AG09309 (cell line): ENCODE data around the gene DCAF5.

Experiments used
- DNase-seq: peaks from one replicate; pipeline ENCODE4 v3.0.0-alpha.2; 2010; ENCODE audit warnings: low read depth
- H3K4me3 ChIP-seq: 2 replicates; pipeline ENCODE4 v1.5.1; 2011; ENCODE audit warnings: mild to moderate bottlenecking, low read depth, low read length, moderate library complexity; ENCODE audit not compliant: control insufficient read depth
- CTCF ChIP-seq: IDR thresholded peaks from 2 replicates; pipeline ENCODE4 v1.5.1; 2011; ENCODE audit warnings: mild to moderate bottlenecking, low read depth, low read length, inconsistent platforms; ENCODE audit not compliant: insufficient read depth, control insufficient read depth; ENCODE audit errors: missing control alignments

DCAF5 gene

GRCh38 chr14:69133206-69134125 lies 19.5 kb downstream of the DCAF5 start:
- peak overlapping the region; percentile 9; the same call in 1 of the 2 replicates for H3K4me3 ChIP-seq
- TF ChIP-seq CTCF, result no peak
- DNase-seq, result peak; percentile 70

GRCh38 chr14:69132513-69133181 lies 20.3 kb downstream of the DCAF5 start:
- no peak for DNase-seq
- H3K4me3 ChIP-seq, result no peak overlapping the region
- no peak for TF ChIP-seq CTCF

DNA sequence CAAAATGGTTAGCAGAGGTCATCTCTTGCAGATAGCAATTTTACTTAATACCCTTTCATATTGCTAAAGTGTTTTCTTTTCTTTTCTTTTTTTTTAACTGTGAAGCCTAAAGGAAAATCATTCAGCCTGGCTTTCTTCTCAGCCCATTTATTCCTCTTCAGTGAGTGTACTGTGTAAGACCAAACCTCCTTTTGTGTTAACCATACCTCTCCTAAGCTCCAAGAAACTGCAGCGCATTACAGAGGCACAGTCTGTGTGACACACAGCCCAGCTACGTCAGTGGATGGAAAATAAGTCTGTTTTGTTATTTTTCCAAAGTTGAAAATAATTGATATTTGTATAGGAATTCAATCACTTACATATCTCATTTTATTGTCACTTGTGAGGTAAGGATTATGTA lies 21.7 kb downstream of the DCAF5 start:
- DNase-seq, result no peak
- H3K4me3 ChIP-seq, result no peak overlapping the region
- no peak for TF ChIP-seq CTCF

GRCh38 chr14:69129264-69129880 lies 23.5 kb downstream of the DCAF5 start:
- peak; percentile 73 for DNase-seq
- H3K4me3 ChIP-seq, result no peak overlapping the region
- peak; percentile 95 for TF ChIP-seq CTCF

DNA sequence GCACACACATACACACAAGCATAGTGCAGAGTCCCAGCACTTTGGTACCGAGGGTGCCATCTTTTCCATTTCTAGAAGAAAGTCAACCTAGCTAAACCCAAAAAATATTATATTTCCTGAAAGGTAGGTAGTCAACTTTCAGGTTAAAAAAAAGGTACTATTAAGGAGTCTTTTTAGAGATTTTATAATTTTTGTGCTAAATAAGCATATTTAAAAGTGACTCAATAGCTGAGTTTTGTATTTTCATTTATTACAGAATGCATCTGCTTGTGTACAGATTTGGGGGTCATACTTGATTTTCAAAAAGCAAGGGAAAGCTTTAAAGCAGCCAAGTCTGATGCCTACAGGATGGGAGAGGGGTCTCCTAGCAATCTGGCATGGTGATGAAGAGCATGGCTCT lies 34.6 kb downstream of the DCAF5 start:
- no peak overlapping the region for H3K4me3 ChIP-seq
- no peak for DNase-seq
- TF ChIP-seq CTCF, result no peak

- no peak overlapping the region for H3K4me3 ChIP-seq
- no peak for TF ChIP-seq CTCF
- no peak for DNase-seq
Measured at GRCh38 chr14:69117020-69117767, 35.7 kb downstream of the DCAF5 start.
